Ascending aorta (tissue), 2 donors: ENCODE data around the gene AMN. TPM values are rescaled to one million over a fixed set of nuclear protein-coding genes. Genes with fewer than 3 reads are reported as not detected.

Experiments
- DNase-seq, 2 donors: peaks; one replicate each; pipeline ENCODE4 v3.0.0-alpha.2; 2019; ENCODE audit warnings: low spot score in 2 of 2
- H3K27ac ChIP-seq, 2 donors: fragments of 200-600 bp; sonication (generic); one replicate each; pipeline ENCODE4 v1.5.1; 2016 to 2017; ENCODE audit warnings: mild to moderate bottlenecking in 1 of 2
- H3K27me3 ChIP-seq: fragments of 200-600 bp; sonication (generic); one replicate; pipeline ENCODE4 v1.5.1; 2017
- H3K36me3 ChIP-seq, 2 donors: fragments of 200-600 bp; sonication (generic); one replicate each; pipeline ENCODE4 v1.5.1; 2016
- H3K4me1 ChIP-seq, 2 donors: fragments of 200-600 bp; sonication (generic); one replicate each; pipeline ENCODE4 v1.5.1; 2016 to 2017; ENCODE audit warnings: mild to moderate bottlenecking in 1 of 2
- H3K4me3 ChIP-seq, 2 donors: fragments of 200-600 bp; sonication (generic); one replicate each; pipeline ENCODE4 v1.5.1; 2016 to 2017; ENCODE audit warnings: mild to moderate bottlenecking in 1 of 2
- H3K9me3 ChIP-seq, 2 donors: fragments of 200-600 bp; sonication (generic); one replicate each; pipeline ENCODE4 v1.5.1; 2016
- intact Hi-C: fragments of 100-400 bp; cut with DNase I; formaldehyde crosslinking; loops from one replicate; pipeline ENCODE4 v1.15.1; 2023
- total RNA-seq: library from RNA; depleted of rRNA; stranded (reverse); fragments of >200 nt; gene quantifications from one replicate; pipeline ENCODE4 v1.1.0, GENCODE V29; 2016
- TF ChIP-seq, protein P1 (sequence below), 3 experiments: fragments of 200-600 bp in 2 of 3; fragments of 450-650 bp in 1 of 3; sonication (generic) in 2 of 3; IDR thresholded peaks; one replicate each; pipeline ENCODE4 v1.5.1; 2016 to 2019; ENCODE audit warnings: antibody characterized with exemption in 3 of 3, mild to moderate bottlenecking in 1 of 3, moderate library complexity in 1 of 3

AMN gene
- total RNA-seq, 1 donor from 2014 or later = 0.32 TPM

DNA sequence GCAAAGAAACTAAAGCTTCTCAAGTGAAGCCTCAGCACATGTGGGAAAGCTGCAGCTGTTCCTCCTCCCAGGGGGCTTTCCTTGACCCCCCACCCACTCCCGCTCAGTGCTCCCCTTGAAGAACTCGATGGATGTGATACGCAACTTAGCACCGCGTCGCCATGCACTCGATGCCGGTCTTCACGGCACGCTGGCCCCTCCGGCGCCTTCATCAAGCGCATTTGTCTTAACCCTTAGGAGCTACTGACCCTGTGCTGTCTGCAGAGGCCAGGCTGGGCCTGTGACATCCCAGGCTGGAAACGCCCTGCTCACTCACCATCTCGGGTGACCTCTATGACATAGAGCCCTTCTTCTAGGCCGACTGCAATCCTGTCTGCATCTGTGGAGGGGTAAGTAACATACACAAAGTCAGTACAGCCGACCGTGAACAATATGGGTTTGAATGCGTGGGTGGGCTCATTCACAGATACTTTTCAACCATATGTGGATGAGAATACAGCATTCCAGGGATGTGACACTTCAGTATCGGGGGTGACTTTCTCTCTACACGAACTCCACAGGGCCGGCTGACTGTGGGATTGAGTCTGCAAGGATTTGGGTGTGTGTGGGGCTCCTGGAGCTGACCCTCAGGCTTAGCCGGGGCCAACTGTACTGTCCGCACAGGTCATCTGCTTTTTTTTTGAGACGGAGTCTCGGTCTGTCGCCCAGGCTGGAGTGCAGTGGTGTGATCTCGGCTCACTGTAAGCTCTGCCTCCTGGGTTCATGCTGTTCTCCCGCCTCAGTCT lies 23.1 kb downstream of the AMN start:
- Histone ChIP-seq H3K4me3 (no peak overlapping the region), H3K36me3 (peaks cover 91 to 94% of the 10 kb centered on the region in 2 donors), H3K27ac (no peak overlapping the region), H3K9me3 (no peaks in the 10 kb centered on the region), H3K4me1 (peaks cover 9% of the 10 kb centered on the region in 2 donors), H3K27me3 (no peaks in the 10 kb centered on the region)
- TF ChIP-seq, protein P1, sequence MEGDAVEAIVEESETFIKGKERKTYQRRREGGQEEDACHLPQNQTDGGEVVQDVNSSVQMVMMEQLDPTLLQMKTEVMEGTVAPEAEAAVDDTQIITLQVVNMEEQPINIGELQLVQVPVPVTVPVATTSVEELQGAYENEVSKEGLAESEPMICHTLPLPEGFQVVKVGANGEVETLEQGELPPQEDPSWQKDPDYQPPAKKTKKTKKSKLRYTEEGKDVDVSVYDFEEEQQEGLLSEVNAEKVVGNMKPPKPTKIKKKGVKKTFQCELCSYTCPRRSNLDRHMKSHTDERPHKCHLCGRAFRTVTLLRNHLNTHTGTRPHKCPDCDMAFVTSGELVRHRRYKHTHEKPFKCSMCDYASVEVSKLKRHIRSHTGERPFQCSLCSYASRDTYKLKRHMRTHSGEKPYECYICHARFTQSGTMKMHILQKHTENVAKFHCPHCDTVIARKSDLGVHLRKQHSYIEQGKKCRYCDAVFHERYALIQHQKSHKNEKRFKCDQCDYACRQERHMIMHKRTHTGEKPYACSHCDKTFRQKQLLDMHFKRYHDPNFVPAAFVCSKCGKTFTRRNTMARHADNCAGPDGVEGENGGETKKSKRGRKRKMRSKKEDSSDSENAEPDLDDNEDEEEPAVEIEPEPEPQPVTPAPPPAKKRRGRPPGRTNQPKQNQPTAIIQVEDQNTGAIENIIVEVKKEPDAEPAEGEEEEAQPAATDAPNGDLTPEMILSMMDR (IDR thresholded peaks at IDR 0.05) = no peak
- no peak for DNase-seq
- intact Hi-C loops = no loop called here

DNA sequence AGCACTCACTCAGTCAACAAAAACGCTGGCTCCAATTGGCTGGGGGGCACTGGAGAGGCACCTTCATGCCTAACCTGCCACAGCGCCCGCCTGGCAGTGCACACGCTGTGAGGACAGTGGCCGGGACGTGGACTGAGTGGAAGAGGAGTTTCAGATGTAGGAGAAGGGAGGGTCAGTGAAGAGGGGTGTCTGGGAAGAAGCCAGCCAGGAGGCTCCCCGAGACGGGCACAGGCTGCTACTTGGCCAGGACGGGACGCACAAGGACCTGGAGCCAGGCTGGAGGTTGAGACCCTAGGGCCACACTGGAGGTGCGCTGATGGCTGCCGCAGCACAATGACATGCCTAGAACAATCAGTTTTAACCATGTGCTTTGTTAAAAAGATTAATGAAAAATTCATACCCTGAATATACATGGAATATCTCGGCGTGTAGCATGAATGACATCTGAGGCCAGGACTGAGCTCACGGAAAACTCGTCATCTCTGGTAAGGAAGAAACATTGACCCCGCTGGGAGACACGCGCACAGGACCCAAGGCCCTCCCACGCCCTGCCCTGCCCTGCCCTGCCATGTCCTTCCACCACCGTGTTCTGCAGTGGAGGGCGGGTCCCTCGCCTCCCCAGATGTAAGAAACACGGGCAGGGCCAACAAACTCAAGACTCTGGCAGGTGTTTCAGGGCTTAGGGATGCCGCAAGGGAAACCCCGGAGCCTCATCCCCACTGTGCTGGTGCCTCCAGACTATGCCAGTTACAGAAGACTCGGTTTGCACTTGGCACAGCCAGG lies 25.0 kb downstream of the AMN start:
- TF ChIP-seq, protein P1 (IDR thresholded peaks at IDR 0.05) = no peak
- intact Hi-C loops = no loop called here
- Histone ChIP-seq H3K4me3 (no peak overlapping the region), H3K27ac (no peak overlapping the region), H3K4me1 (peaks cover 9 to 10% of the 10 kb centered on the region in 2 donors), H3K27me3 (no peaks in the 10 kb centered on the region), H3K36me3 (peaks cover 92 to 94% of the 10 kb centered on the region in 2 donors), H3K9me3 (no peaks in the 10 kb centered on the region)
- no peak for DNase-seq

DNA sequence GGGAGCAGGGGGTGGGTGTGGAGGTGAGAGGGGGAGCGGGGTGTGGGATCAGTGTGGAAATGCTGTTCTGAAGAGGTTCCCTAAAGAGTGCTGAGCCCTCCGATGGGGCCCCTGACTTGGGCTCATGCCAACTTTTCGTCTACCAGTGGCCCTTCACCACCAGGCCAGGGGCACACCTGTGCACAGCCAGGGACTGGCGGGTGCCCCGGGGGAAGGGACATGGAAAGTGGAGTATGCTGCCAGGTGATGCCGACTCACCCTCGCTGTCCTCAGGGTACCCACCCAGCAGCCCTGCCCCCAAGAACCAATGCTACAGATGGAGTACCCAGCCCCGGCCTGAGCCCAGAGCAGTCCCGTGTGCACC lies 26.2 kb downstream of the AMN start:
- intact Hi-C loops = no loop called here
- DNase-seq = no peak
- Histone ChIP-seq H3K9me3 (no peaks in the 10 kb centered on the region), H3K27ac (no peak overlapping the region), H3K36me3 (peaks cover 92 to 94% of the 10 kb centered on the region in 2 donors), H3K27me3 (no peaks in the 10 kb centered on the region), H3K4me3 (no peak overlapping the region), H3K4me1 (peaks cover 9 to 10% of the 10 kb centered on the region in 2 donors)
- TF ChIP-seq, protein P1 (IDR thresholded peaks at IDR 0.05) = no peak

DNA sequence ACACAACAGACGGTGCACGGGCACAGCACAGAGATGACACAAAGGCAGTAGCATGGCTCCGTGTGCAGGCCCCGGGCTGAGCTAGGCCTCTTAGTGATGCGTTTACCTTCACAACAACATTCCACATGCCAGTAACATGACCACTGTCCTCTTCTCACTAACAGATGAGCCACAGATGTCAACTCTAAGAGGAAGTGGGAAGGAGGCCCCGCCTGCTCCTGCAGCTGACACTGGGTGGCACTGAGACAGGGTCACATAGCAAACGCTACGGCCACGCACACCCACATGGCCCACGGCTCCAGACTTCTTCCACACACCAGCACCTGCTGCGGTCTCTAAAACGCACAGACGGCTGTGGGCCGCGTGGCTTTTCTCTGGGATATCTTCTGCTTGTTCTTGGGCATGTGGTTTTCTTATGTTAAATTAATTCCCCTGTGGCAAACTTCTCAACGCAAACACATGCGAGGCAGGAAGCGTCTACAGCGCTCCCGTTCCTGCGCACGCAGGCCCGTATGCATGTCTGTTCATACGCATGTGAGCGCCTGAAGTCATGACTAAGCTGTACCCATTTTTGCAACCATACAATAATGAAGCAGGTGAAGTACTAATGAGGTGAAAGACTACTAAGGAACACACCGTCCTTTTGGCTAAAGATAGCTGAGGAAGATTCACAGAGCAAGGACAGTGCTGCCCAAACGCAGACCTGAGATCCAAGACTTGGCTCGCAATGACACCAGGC lies 26.8 kb downstream of the AMN start:
- H3K27ac ChIP-seq = no peak overlapping the region
- no peak overlapping the region for H3K4me3 ChIP-seq
- H3K4me1 ChIP-seq = peaks cover 9 to 10% of the 10 kb centered on the region in 2 donors
- intact Hi-C loops = no loop called here
- H3K9me3 ChIP-seq = no peaks in the 10 kb centered on the region
- TF ChIP-seq, protein P1 (IDR thresholded peaks at IDR 0.05) = no peak
- H3K27me3 ChIP-seq = no peaks in the 10 kb centered on the region
- peaks cover 92 to 94% of the 10 kb centered on the region in 2 donors for H3K36me3 ChIP-seq
- DNase-seq = no peak

DNA sequence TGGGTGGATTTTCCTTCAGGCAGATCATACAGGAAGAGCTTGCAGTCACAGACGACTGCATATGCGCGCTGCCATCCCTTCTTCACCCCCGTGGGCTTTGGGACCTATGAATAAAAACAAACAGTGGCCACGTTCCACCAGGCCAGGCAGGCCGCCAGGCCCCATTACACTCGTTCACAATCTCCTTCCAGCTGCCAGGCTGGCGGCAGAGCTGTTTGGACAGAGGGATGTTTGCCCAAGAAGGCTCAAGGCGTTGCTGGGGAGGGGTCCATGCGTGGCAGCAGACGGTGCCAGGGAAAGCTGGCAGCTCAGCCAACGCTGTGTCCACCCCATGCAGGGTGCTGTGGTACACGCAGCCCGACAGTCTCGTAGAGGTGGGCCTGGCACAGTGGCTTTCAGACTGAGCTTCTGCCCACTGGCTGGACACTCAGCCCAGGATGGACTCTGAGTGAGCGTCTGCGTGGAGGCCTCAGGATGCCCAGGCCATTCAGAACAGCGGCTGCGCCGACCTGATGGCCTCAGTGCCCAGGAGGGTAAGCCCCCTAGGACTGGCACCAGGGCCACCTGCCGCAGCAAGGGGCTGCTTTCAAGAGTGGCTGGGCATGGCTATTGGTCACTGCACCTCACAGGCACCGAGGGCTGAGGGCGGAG lies 27.5 kb downstream of the AMN start:
- DNase-seq = no peak
- Histone ChIP-seq H3K4me3 (no peak overlapping the region), H3K27ac (no peak overlapping the region), H3K27me3 (no peaks in the 10 kb centered on the region), H3K36me3 (peaks cover 92 to 94% of the 10 kb centered on the region in 2 donors), H3K9me3 (no peaks in the 10 kb centered on the region), H3K4me1 (peaks cover 9 to 10% of the 10 kb centered on the region in 2 donors)
- intact Hi-C loops = no loop called here
- TF ChIP-seq, protein P1 (IDR thresholded peaks at IDR 0.05) = no peak
